ENCODE data around the gene NAT10. TPM values are rescaled to one million over a fixed set of nuclear protein-coding genes. Genes with fewer than 3 reads are reported as not detected.

Gene NAT10
- total RNA-seq, 2 donors from 2014 or later: 93.6 to 135 TPM

- no peaks in the 10 kb centered on the region for H3K36me3 Mint-ChIP-seq
- no peak overlapping the region for H3K4me3 Mint-ChIP-seq
- no peak overlapping the region for H3K27ac Mint-ChIP-seq
- H3K9me3 Mint-ChIP-seq: no peaks in the 10 kb centered on the region
- peaks cover 0 to 9% of the 10 kb centered on the region in 2 donors for H3K4me1 Mint-ChIP-seq (ENCODE audit: low read depth in 2 of 2)
- H3K27me3 Mint-ChIP-seq: no peaks in the 10 kb centered on the region
- DNase-seq (ENCODE audit: low spot score) (no peak), ATAC-seq (no peak)
These were observed 54.8 kb downstream of the NAT10 start for GRCh38 chr11:34160049-34160721.

GRCh38 chr11:34160791-34161190, 55.4 kb downstream of the NAT10 start:
- DNase-seq (ENCODE audit: low spot score): no peak
- H3K4me3 Mint-ChIP-seq: no peak overlapping the region
- H3K9me3 Mint-ChIP-seq: no peaks in the 10 kb centered on the region
- H3K4me1 Mint-ChIP-seq (ENCODE audit: low read depth in 2 of 2): peaks cover 0 to 9% of the 10 kb centered on the region in 2 donors
- H3K27me3 Mint-ChIP-seq: no peaks in the 10 kb centered on the region
- no peak for ATAC-seq
- H3K27ac Mint-ChIP-seq: no peak overlapping the region
- no peaks in the 10 kb centered on the region for H3K36me3 Mint-ChIP-seq

- H3K4me3 Mint-ChIP-seq: no peak overlapping the region
- peaks cover 0 to 9% of the 10 kb centered on the region in 2 donors for H3K4me1 Mint-ChIP-seq (ENCODE audit: low read depth in 2 of 2)
- no peaks in the 10 kb centered on the region for H3K9me3 Mint-ChIP-seq
- no peaks in the 10 kb centered on the region for H3K27me3 Mint-ChIP-seq
- no peak overlapping the region for H3K27ac Mint-ChIP-seq
- DNase-seq (ENCODE audit: low spot score) (no peak), ATAC-seq (no peak)
- no peaks in the 10 kb centered on the region for H3K36me3 Mint-ChIP-seq
These were observed 55.9 kb downstream of the NAT10 start for GRCh38 chr11:34161361-34161760.

GRCh38 chr11:34161812-34162492, 56.5 kb downstream of the NAT10 start:
- peaks cover 0 to 9% of the 10 kb centered on the region in 2 donors for H3K4me1 Mint-ChIP-seq (ENCODE audit: low read depth in 2 of 2)
- H3K36me3 Mint-ChIP-seq: no peaks in the 10 kb centered on the region
- H3K27ac Mint-ChIP-seq: no peak overlapping the region
- no peaks in the 10 kb centered on the region for H3K9me3 Mint-ChIP-seq
- DNase-seq (ENCODE audit: low spot score): no peak
- H3K4me3 Mint-ChIP-seq: no peak overlapping the region
- no peaks in the 10 kb centered on the region for H3K27me3 Mint-ChIP-seq
- ATAC-seq: peak; percentile 63 to 67

GRCh38 chr11:34162493-34162820, 57.0 kb downstream of the NAT10 start:
- no peaks in the 10 kb centered on the region for H3K27me3 Mint-ChIP-seq
- no peaks in the 10 kb centered on the region for H3K36me3 Mint-ChIP-seq
- ATAC-seq (peak in 1 of 2 donors; percentile 1), DNase-seq (ENCODE audit: low spot score) (no peak)
- peaks cover 0 to 9% of the 10 kb centered on the region in 2 donors for H3K4me1 Mint-ChIP-seq (ENCODE audit: low read depth in 2 of 2)
- no peak overlapping the region for H3K27ac Mint-ChIP-seq
- H3K9me3 Mint-ChIP-seq: no peaks in the 10 kb centered on the region
- no peak overlapping the region for H3K4me3 Mint-ChIP-seq

- no peak overlapping the region for H3K4me3 Mint-ChIP-seq
- ATAC-seq: no peak
- peaks cover 0 to 6% of the 10 kb centered on the region in 2 donors for H3K4me1 Mint-ChIP-seq (ENCODE audit: low read depth in 2 of 2)
- H3K9me3 Mint-ChIP-seq: no peaks in the 10 kb centered on the region
- no peaks in the 10 kb centered on the region for H3K36me3 Mint-ChIP-seq
- no peak overlapping the region for H3K27ac Mint-ChIP-seq
- H3K27me3 Mint-ChIP-seq: no peaks in the 10 kb centered on the region
- DNase-seq (ENCODE audit: low spot score): no peak
These were observed 57.4 kb downstream of the NAT10 start for GRCh38 chr11:34162856-34163255.

GRCh38 chr11:34165121-34165520, 59.7 kb downstream of the NAT10 start:
- Mint-ChIP-seq H3K36me3 (no peaks in the 10 kb centered on the region), H3K27me3 (no peaks in the 10 kb centered on the region), H3K27ac (no peak overlapping the region), H3K4me1 (ENCODE audit: low read depth in 2 of 2) (peaks cover 0 to 8% of the 10 kb centered on the region in 2 donors), H3K4me3 (no peak overlapping the region), H3K9me3 (no peaks in the 10 kb centered on the region)
- ATAC-seq (no peak), DNase-seq (ENCODE audit: low spot score) (no peak)

GRCh38 chr11:34165786-34166555, 60.5 kb downstream of the NAT10 start:
- no peak overlapping the region for H3K4me3 Mint-ChIP-seq
- no peaks in the 10 kb centered on the region for H3K36me3 Mint-ChIP-seq
- H3K27me3 Mint-ChIP-seq: no peaks in the 10 kb centered on the region
- DNase-seq (ENCODE audit: low spot score): no peak
- H3K9me3 Mint-ChIP-seq: no peaks in the 10 kb centered on the region
- ATAC-seq: no peak
- peaks cover 0 to 9% of the 10 kb centered on the region in 2 donors for H3K4me1 Mint-ChIP-seq (ENCODE audit: low read depth in 2 of 2)
- H3K27ac Mint-ChIP-seq: no peak overlapping the region

- Mint-ChIP-seq H3K27ac (no peak overlapping the region), H3K36me3 (no peaks in the 10 kb centered on the region), H3K4me3 (no peak overlapping the region), H3K27me3 (no peaks in the 10 kb centered on the region), H3K9me3 (no peaks in the 10 kb centered on the region), H3K4me1 (ENCODE audit: low read depth in 2 of 2) (peaks cover 0 to 7% of the 10 kb centered on the region in 2 donors)
- DNase-seq (ENCODE audit: low spot score): no peak
- no peak for ATAC-seq
These were observed 61.6 kb downstream of the NAT10 start for GRCh38 chr11:34166806-34167740.

GRCh38 chr11:34167961-34168360, 62.5 kb downstream of the NAT10 start:
- Mint-ChIP-seq H3K4me1 (ENCODE audit: low read depth in 2 of 2) (peaks cover 0 to 7% of the 10 kb centered on the region in 2 donors), H3K27ac (no peak overlapping the region), H3K9me3 (no peaks in the 10 kb centered on the region), H3K27me3 (no peaks in the 10 kb centered on the region), H3K4me3 (no peak overlapping the region), H3K36me3 (no peaks in the 10 kb centered on the region)
- ATAC-seq (no peak), DNase-seq (ENCODE audit: low spot score) (no peak)

- no peak overlapping the region for H3K4me3 Mint-ChIP-seq
- no peak overlapping the region for H3K27ac Mint-ChIP-seq
- ATAC-seq (no peak), DNase-seq (ENCODE audit: low spot score) (no peak)
- no peaks in the 10 kb centered on the region for H3K27me3 Mint-ChIP-seq
- H3K4me1 Mint-ChIP-seq (ENCODE audit: low read depth in 2 of 2): peaks cover 0 to 7% of the 10 kb centered on the region in 2 donors
- no peaks in the 10 kb centered on the region for H3K36me3 Mint-ChIP-seq
- H3K9me3 Mint-ChIP-seq: no peaks in the 10 kb centered on the region
These were observed 63.4 kb downstream of the NAT10 start for GRCh38 chr11:34168642-34169420.

GRCh38 chr11:34169686-34170085, 64.3 kb downstream of the NAT10 start:
- ATAC-seq (no peak), DNase-seq (ENCODE audit: low spot score) (no peak)
- peaks cover 2 to 8% of the 10 kb centered on the region in 2 donors for H3K4me1 Mint-ChIP-seq (ENCODE audit: low read depth in 2 of 2)
- no peaks in the 10 kb centered on the region for H3K9me3 Mint-ChIP-seq
- no peak overlapping the region for H3K27ac Mint-ChIP-seq
- H3K27me3 Mint-ChIP-seq: no peaks in the 10 kb centered on the region
- H3K36me3 Mint-ChIP-seq: no peaks in the 10 kb centered on the region
- no peak overlapping the region for H3K4me3 Mint-ChIP-seq

GRCh38 chr11:34173050-34173449, 67.6 kb downstream of the NAT10 start:
- DNase-seq (ENCODE audit: low spot score): no peak
- ATAC-seq: no peak
- Mint-ChIP-seq H3K4me3 (no peak overlapping the region), H3K4me1 (ENCODE audit: low read depth in 2 of 2) (peaks cover 17 to 28% of the 10 kb centered on the region in 2 donors), H3K27ac (no peak overlapping the region), H3K27me3 (no peaks in the 10 kb centered on the region), H3K36me3 (no peaks in the 10 kb centered on the region), H3K9me3 (no peaks in the 10 kb centered on the region)
